GM13976 (cell line): ENCODE measurements around the gene BICDL2.

Source experiments
- DNase-seq: peaks from one replicate; pipeline ENCODE4 v3.0.0; 2012; ENCODE audit warnings: low spot score
- CTCF ChIP-seq: IDR thresholded peaks from 2 replicates; pipeline ENCODE4 v1.5.1; 2012; ENCODE audit warnings: borderline replicate concordance, mild to moderate bottlenecking; ENCODE audit not compliant: insufficient read depth; ENCODE audit errors: extremely low read depth, missing control alignments, control extremely low read depth
- in situ Hi-C: fragments of 300-500 bp; cut with MboI; formaldehyde crosslinking; loops from one replicate; pipeline ENCODE4 v1.12.0; 2022; ENCODE audit warnings: low sequenced_read_pairs, mixed read lengths, inconsistent platforms; ENCODE audit not compliant: unreplicated experiment

Gene BICDL2

GRCh38 chr16:3009568-3010390 lies 27.0 kb downstream of the BICDL2 start:
- no peak for TF ChIP-seq CTCF
- in situ Hi-C loops, result no loop called here
- no peak for DNase-seq

GRCh38 chr16:3008690-3009037 lies 28.1 kb downstream of the BICDL2 start:
- in situ Hi-C loops, result no loop called here
- no peak for DNase-seq
- TF ChIP-seq CTCF, result no peak

GRCh38 chr16:3007957-3008689 lies 28.6 kb downstream of the BICDL2 start:
- DNase-seq, result no peak
- in situ Hi-C loops, result no loop called here
- no peak for TF ChIP-seq CTCF

GRCh38 chr16:3007059-3007956 lies 29.4 kb downstream of the BICDL2 start:
- DNase-seq, result no peak
- TF ChIP-seq CTCF, result no peak
- in situ Hi-C loops, result no loop called here

GRCh38 chr16:3004781-3005284 lies 31.9 kb downstream of the BICDL2 start:
- in situ Hi-C loops, result no loop called here
- no peak for TF ChIP-seq CTCF
- DNase-seq, result no peak

- TF ChIP-seq CTCF, result no peak
- DNase-seq, result no peak
- in situ Hi-C loops, result no loop called here
Measured at GRCh38 chr16:3004319-3004718, 32.4 kb downstream of the BICDL2 start.
